H1 (cell line): Measurements from ENCODE around the gene TMA7B. TPM values are rescaled to one million over a fixed set of nuclear protein-coding genes. Genes with fewer than 3 reads are reported as not detected.

Experiments
- ASH2L ChIP-seq: fragments of 200-600, 300-600 bp; sonication (generic); IDR thresholded peaks from one replicate; pipeline ENCODE4 v1.7.1; 2017; ENCODE audit warnings: low read length
- BRCA1 ChIP-seq: IDR thresholded peaks from 2 replicates; pipeline ENCODE4 v1.6.1; 2012; ENCODE audit warnings: low read depth, low read length, improper control_type of control experiment
- CBX5 ChIP-seq: fragments of 300-800, 300-1000 bp; sonication (generic); IDR thresholded peaks from 2 replicates; pipeline ENCODE4 v1.7.1; 2016; ENCODE audit warnings: antibody characterized with exemption, low read length, low read depth
- CEBPB ChIP-seq: IDR thresholded peaks from 2 replicates; pipeline ENCODE4 v1.6.1; 2012; ENCODE audit warnings: low read depth, low read length
- GABPA ChIP-seq: IDR thresholded peaks from 2 replicates; pipeline ENCODE4 v1.6.1; 2011; ENCODE audit warnings: mild to moderate bottlenecking, low read length, moderate library complexity, borderline replicate concordance; ENCODE audit not compliant: insufficient read depth
- KDM1A ChIP-seq: fragments of 200-600, 300-600 bp; sonication (generic); IDR thresholded peaks from 2 replicates; pipeline ENCODE4 v1.7.1; 2016; ENCODE audit warnings: mild to moderate bottlenecking, low read length, borderline replicate concordance
- KDM5A ChIP-seq: fragments of 200-600 bp; IDR thresholded peaks from 2 replicates; pipeline ENCODE4 v1.7.1; 2012; ENCODE audit warnings: mild to moderate bottlenecking, low read length, inconsistent platforms, mixed read lengths
- NRF1 ChIP-seq: IDR thresholded peaks from 2 replicates; pipeline ENCODE4 v1.6.1; 2011; ENCODE audit warnings: mild to moderate bottlenecking, low read depth, low read length, improper control_type of control experiment
- POLR2A ChIP-seq, 2 experiments: IDR thresholded peaks; 1 replicate in 1 of 2; 2 replicates in 1 of 2; pipeline ENCODE4 v1.6.1; 2011; ENCODE audit warnings: low read depth in 2 of 2, low read length in 2 of 2, mild to moderate bottlenecking in 2 of 2; ENCODE audit errors: control extremely low read depth in 1 of 2
- POU5F1 ChIP-seq: IDR thresholded peaks from 2 replicates; pipeline ENCODE4 v1.6.1; 2011; ENCODE audit warnings: low read depth, mild to moderate bottlenecking, low read length, moderate library complexity
- RAD21 ChIP-seq, 2 experiments: IDR thresholded peaks in 1 of 2; conservative IDR thresholded peaks in 1 of 2; 2 replicates each; pipeline ENCODE4 v1.6.1; 2011; ENCODE audit warnings: low read depth in 2 of 2, low read length in 2 of 2, improper control_type of control experiment in 1 of 2, inconsistent platforms in 1 of 2, mild to moderate bottlenecking in 1 of 2, moderate library complexity in 1 of 2
- RBBP5 ChIP-seq: IDR thresholded peaks from 2 replicates; pipeline ENCODE4 v1.7.1; 2012; ENCODE audit warnings: low read depth, mild to moderate bottlenecking, inconsistent platforms, low read length, moderate library complexity, borderline replicate concordance
- SIX5 ChIP-seq: IDR thresholded peaks from 2 replicates; pipeline ENCODE4 v1.6.1; 2011; ENCODE audit warnings: mild to moderate bottlenecking, low read depth, low read length
- SP1 ChIP-seq: IDR thresholded peaks from 2 replicates; pipeline ENCODE4 v1.6.1; 2011; ENCODE audit warnings: low read depth, low read length
- SUZ12 ChIP-seq: fragments of 200-600 bp; sonication (generic); IDR thresholded peaks from 2 replicates; pipeline ENCODE4 v1.6.1; 2012; ENCODE audit warnings: mild to moderate bottlenecking, inconsistent platforms, low read length, moderate library complexity, mixed read lengths
- polyA plus RNA-seq, 7 experiments: library from polyadenylated mRNA; depleted of rRNA in 3 of 7; stranded (reverse) in 5 of 7; unstranded in 2 of 7; fragments of >200 nt in 5 of 7; fragments of 200-250 nt in 2 of 7; gene quantifications; 1 replicate in 5 of 7; 2 replicates in 1 of 7; 4 replicates in 1 of 7; pipeline versions ENCODE4 v1.2.1 to v1.2.3, GENCODE V29; 2011 to 2013; ENCODE audit warnings: missing spikeins in 2 of 7, mixed read lengths in 2 of 7
- total RNA-seq: library from RNA; stranded (reverse); fragmentation: NEBNext Ultra II Directional; extraction: Animal tissue kit (Norgen Biotek cat#: 25700); gene quantifications from 2 replicates; pipeline ENCODE4 v1.2.1, GENCODE V29; 2021
- TF ChIP-seq, protein P1 (sequence below): IDR thresholded peaks from 2 replicates; pipeline ENCODE4 v1.6.1; 2011; ENCODE audit warnings: low read length, improper control_type of control experiment

TMA7B gene
- total and polyA plus RNA-seq, 2 of the 8 experiments (the other 6 are each of a cell fraction or from before 2014, with no cell fraction given), result not detected

DNA sequence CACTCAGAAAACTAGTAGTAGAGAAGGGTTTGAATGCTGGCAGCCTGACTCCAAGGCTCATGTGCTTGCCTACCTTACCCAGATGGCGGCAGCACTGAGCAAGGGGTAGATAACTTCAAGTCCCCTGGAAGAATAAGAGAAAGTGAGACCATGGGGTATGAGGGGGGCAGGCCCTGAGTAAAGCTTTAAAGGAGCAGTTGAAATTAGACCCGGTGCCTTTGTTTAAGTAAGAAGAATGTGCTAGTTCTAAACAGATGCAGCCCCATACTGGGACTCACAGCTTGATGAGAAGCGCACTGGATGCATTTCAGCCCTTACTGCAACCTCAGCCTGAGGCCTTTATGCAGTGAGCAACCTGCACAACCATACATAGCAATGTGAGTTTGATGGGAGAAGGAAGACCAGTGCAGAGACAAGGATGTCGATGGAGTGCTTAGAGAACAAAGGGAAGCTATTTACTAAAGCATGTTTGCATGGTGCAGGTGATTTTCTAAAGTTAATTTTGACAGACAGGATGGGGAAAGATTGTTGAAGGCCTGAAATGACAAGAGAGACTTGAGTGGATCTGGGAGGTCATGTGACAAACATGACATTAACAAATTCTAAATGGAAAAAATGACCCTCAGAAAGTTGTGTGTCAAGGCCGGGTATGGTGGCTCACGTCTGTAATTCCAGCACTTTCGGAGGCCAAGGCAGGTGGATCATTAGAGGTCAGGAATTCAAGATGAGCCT lies 27.1 kb upstream of the TMA7B start (continued):
- TF ChIP-seq, protein P1, sequence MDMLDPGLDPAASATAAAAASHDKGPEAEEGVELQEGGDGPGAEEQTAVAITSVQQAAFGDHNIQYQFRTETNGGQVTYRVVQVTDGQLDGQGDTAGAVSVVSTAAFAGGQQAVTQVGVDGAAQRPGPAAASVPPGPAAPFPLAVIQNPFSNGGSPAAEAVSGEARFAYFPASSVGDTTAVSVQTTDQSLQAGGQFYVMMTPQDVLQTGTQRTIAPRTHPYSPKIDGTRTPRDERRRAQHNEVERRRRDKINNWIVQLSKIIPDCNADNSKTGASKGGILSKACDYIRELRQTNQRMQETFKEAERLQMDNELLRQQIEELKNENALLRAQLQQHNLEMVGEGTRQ, result no peak; the same call in 1 of the 2 replicates
- TF ChIP-seq ASH2L (peak; percentile 49), CEBPB (no peak), POLR2A (IDR thresholded peaks at IDR 0.05; ENCODE audit: control extremely low read depth in 1 of 2, low read depth in 2 of 2, low read length in 2 of 2) (no peak), SUZ12 (no peak), SIX5 (0 out of 2 replicates have a peak, but pooled peaks have one; percentile 17), GABPA (no peak), SP1 (peak; percentile 62; the same call in 1 of the 2 replicates), KDM5A (no peak), RBBP5 (no peak), CBX5 (no peak), KDM1A (peak; percentile 38; the same call in 1 of the 2 replicates), BRCA1 (no peak), RAD21 (IDR thresholded peaks at IDR 0.05 in 1 of 2, conservative IDR thresholded peaks at IDR 0.05 in 1 of 2; ENCODE audit: low read depth in 2 of 2, low read length in 2 of 2) (peak; percentile 77 to 84), POU5F1 (no peak), NRF1 (no peak)
